ENCODE measurements around the gene FASTKD3. TPM values are rescaled to one million over a fixed set of nuclear protein-coding genes. Genes with fewer than 3 reads are reported as not detected.
"Not testable (repeated sequence)": the region's sequence is repeated elsewhere in the genome, so short reads cannot be mapped to it uniquely, and the experiment has no call there.

Gene FASTKD3
- total RNA-seq, result 10 to 100 TPM; 11.4 to 12.2 TPM

DNA sequence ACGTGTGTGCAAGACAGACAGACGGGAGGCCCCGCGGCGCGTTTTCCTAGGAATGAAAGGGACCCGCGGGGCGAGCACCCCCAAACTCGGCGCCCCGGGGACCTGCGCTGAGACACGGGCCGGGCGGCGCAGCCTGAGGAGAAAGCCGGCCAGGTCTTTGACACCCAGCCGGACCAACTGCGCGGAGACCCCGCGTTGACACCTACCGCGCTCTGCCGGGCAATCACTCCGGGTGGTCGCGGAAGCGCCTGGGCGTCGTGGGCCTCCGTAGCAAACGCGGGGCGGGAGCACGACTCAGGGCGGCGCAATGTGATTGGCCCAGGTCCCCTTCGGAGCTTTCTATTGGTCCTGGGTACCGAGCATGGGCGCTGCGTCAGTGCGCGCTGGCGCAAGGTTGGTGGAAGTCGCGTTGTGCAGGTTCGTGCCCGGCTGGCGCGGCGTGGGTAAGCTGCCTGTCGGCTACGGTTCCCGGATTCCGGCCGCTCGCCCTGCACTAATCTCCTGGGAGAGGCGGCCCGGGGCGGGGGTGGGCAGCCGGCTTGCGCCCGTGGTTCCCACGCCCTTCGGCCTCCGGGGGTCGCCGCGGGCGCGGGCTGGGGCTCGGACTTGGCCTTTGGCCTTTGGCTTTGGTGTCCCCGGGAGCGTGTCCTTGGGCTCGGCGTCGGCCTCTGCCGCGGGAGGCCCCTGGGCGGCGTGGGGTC is at the start of gene FASTKD3, which contains the start of gene MTRR:
FASTKD3 (minus strand) TSS at position 259 of the 701 bp plus-strand sequence. CDS start 948 bp downstream, outside the sequence.
MTRR (plus strand) TSS at position 376 of the 701 bp plus-strand sequence. CDS start 1,647 bp downstream, outside the sequence.
- intact Hi-C loops (cut with DNase I), result no loop called here

DNA sequence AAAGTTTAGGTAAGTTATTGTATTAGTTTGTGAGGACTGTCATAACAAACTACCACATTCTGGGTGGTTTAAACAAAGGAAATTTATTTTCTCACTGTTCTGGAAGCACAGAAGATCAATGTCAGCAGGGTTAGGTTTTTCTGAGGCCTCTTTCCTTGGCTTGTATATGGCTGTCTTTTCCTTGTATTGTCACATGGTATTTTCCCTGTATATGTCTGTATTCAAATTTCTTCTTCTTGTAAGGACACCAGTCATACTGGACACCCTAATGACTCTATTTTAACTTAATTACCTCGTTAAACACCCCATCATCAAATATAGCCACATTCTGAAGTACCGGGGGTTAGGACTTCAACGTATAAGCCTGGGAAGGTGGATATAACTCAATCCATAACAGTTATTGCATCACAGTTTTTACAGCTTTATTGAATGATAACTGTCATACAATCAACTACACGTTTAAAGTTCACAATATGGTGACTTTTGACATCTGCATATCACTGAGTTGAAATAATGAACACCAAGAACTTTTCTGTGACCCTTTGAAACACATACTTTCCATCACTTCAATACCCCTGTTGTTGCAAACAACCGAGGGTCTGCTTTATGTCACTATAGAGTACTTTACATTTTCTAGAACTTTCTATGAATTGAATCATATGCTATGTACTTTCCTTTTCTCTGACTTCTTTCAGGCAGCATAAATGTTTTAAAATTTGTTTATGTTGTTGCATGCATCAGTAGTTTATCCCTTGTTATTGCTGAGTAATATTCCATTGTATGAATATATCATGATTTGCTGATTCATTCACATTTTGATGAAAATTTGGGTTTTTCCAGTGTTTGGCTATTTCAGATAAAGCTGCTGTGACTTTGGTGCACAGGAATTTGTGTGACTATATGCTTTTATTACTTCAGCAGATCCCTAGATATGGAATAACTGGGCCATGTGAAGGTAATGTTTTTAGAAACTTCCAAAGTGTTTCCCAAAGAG is 48.6 kb upstream of the FASTKD3 start:
- DNase-seq, result no peak
- Histone ChIP-seq H3K4me3 (no peak overlapping the region), H3K9ac (ENCODE audit: low read depth in 2 of 2, low read length in 2 of 2) (no peak overlapping the region), H3K27ac (no peak overlapping the region), H3K9me3 (no peaks in the 10 kb centered on the region), H3K4me1 (no peaks in the 10 kb centered on the region), H3K27me3 (no peaks in the 10 kb centered on the region), H3K36me3 (no peaks in the 10 kb centered on the region)
- intact Hi-C loops (cut with DNase I), result no loop called here
- TF ChIP-seq, protein P1, sequence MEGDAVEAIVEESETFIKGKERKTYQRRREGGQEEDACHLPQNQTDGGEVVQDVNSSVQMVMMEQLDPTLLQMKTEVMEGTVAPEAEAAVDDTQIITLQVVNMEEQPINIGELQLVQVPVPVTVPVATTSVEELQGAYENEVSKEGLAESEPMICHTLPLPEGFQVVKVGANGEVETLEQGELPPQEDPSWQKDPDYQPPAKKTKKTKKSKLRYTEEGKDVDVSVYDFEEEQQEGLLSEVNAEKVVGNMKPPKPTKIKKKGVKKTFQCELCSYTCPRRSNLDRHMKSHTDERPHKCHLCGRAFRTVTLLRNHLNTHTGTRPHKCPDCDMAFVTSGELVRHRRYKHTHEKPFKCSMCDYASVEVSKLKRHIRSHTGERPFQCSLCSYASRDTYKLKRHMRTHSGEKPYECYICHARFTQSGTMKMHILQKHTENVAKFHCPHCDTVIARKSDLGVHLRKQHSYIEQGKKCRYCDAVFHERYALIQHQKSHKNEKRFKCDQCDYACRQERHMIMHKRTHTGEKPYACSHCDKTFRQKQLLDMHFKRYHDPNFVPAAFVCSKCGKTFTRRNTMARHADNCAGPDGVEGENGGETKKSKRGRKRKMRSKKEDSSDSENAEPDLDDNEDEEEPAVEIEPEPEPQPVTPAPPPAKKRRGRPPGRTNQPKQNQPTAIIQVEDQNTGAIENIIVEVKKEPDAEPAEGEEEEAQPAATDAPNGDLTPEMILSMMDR (IDR thresholded peaks at IDR 0.05), result no peak

More for the DNA sequence above, at the start of gene FASTKD3, which contains the start of gene MTRR:
- no peaks in the 10 kb centered on the region for H3K27me3 ChIP-seq
- peak; percentile 94 for DNase-seq
- no peaks in the 10 kb centered on the region for H3K36me3 ChIP-seq
- H3K4me1 ChIP-seq, result peaks cover 10% of the 10 kb centered on the region
- H3K9me3 ChIP-seq, result no peaks in the 10 kb centered on the region
- TF ChIP-seq, protein P1 (IDR thresholded peaks at IDR 0.05), result no peak
- H3K4me3 ChIP-seq, result peak within 1 kb of the TSS; percentile 88
- H3K27ac ChIP-seq, result peak within 1 kb of the TSS; percentile 73
- peak within 1 kb of the TSS; percentile 87 to 88 for H3K9ac ChIP-seq (ENCODE audit: low read depth in 2 of 2, low read length in 2 of 2)

- no peaks in the 10 kb centered on the region for H3K9me3 ChIP-seq
- no peak overlapping the region for H3K27ac ChIP-seq
- TF ChIP-seq, protein P1 (IDR thresholded peaks at IDR 0.05), result no peak
- no peak overlapping the region for H3K9ac ChIP-seq (ENCODE audit: low read depth in 2 of 2, low read length in 2 of 2)
- no peaks in the 10 kb centered on the region for H3K27me3 ChIP-seq
- H3K4me1 ChIP-seq, result no peaks in the 10 kb centered on the region
- intact Hi-C loops (cut with DNase I), result no loop called here
- H3K4me3 ChIP-seq, result no peak overlapping the region
- DNase-seq, result no peak
- no peaks in the 10 kb centered on the region for H3K36me3 ChIP-seq
Observed at GRCh38 chr5:7916171-7916804, 47.5 kb upstream of the FASTKD3 start.

DNA sequence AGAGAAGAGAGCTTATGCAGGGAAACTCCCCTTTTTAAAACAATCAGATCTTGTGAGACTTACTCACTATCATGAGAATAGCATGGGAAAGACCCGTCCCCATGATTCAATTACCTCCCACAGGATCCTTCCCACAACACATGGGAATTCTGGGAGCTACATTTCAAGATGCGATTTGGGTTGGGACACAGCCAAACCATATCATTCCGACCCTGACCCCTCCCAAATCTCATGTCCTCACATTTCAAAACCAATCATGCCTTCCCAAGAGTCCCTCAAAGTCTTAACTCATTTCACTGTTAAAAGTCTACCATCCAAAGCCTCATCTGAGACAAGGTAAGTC is 42.6 kb upstream of the FASTKD3 start:
- H3K9me3 ChIP-seq; H3K9ac ChIP-seq (ENCODE audit: low read depth in 2 of 2, low read length in 2 of 2); H3K36me3 ChIP-seq; H3K27ac ChIP-seq; H3K27me3 ChIP-seq; DNase-seq; H3K4me1 ChIP-seq; intact Hi-C loops (cut with DNase I); H3K4me3 ChIP-seq: not testable (repeated sequence)

DNA sequence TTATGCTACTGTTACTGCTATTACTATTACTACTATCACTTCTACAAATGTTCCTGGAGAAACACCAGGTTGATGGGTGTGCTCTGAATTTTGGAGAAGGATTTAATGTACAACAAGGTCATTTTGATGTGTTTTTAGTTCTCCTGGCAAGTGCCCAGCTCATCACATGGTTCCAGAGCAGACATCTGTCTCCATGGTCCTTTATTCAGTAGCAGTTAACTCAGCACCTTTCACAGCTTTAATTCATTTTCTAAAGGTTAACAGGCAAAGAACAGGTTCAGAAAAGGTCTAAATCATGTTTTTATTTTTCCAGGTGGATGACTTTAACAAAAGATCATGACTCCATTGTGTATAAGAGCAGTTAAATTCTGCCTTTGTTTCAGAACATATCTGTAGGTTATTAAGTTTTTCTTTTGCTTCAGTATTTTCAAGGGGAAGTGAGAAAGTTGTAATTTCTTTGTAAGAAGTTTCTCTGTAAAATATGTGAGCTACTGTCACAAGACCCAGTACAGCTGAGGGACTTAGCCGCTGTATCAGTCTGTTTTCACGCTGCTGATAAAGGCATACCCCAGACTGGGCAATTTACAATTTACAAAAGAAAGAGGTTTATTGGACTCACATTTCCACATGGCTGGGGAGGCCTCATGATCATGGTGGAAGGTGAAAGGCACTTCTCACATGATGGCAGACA is 42.1 kb upstream of the FASTKD3 start:
- Histone ChIP-seq H3K27ac (no peak overlapping the region), H3K4me3 (no peak overlapping the region), H3K9ac (ENCODE audit: low read depth in 2 of 2, low read length in 2 of 2) (no peak overlapping the region), H3K4me1 (no peaks in the 10 kb centered on the region), H3K9me3 (no peaks in the 10 kb centered on the region), H3K27me3 (no peaks in the 10 kb centered on the region), H3K36me3 (no peaks in the 10 kb centered on the region)
- intact Hi-C loops (cut with DNase I), result no loop called here
- TF ChIP-seq, protein P1 (IDR thresholded peaks at IDR 0.05), result no peak
- DNase-seq, result no peak

Data from colonic mucosa (tissue), 4 donors.